GM21515 (cell line): ENCODE data around the gene KLHDC1.
A peak's percentile ranks its signal among the peaks of the same experiment; 100 is the strongest.
"Not testable (repeated sequence)": the region's sequence is repeated elsewhere in the genome, so short reads cannot be mapped to it uniquely, and the experiment has no call there.

Experiments
- ATAC-seq: cut with Tn5 transposase; IDR thresholded peaks from one replicate; pipeline ENCODE4 v1.9.1; 2021; ENCODE audit not compliant: unreplicated experiment

KLHDC1 gene

GRCh38 chr14:49721733-49722435, 29.0 kb downstream of the KLHDC1 start:
- ATAC-seq = not testable (repeated sequence)

GRCh38 chr14:49727171-49727570, 34.3 kb downstream of the KLHDC1 start:
- ATAC-seq = no peak

- no peak for ATAC-seq
Observed at GRCh38 chr14:49732896-49733295, 40.0 kb downstream of the KLHDC1 start.

- ATAC-seq = no peak
Observed at GRCh38 chr14:49733836-49734235, 40.9 kb downstream of the KLHDC1 start.

GRCh38 chr14:49735669-49736068, 42.7 kb downstream of the KLHDC1 start:
- not testable (repeated sequence) for ATAC-seq

- no peak for ATAC-seq
Observed at GRCh38 chr14:49745191-49745590, 52.3 kb downstream of the KLHDC1 start.

GRCh38 chr14:49746476-49746875, 53.6 kb downstream of the KLHDC1 start:
- not testable (repeated sequence) for ATAC-seq

GRCh38 chr14:49754570-49755097, 61.7 kb downstream of the KLHDC1 start:
- no peak for ATAC-seq

- ATAC-seq = no peak
Observed at GRCh38 chr14:49755378-49755777, 62.5 kb downstream of the KLHDC1 start.

- no peak for ATAC-seq
Observed at GRCh38 chr14:49761839-49762551, 69.1 kb downstream of the KLHDC1 start.

- ATAC-seq = no peak
Observed at GRCh38 chr14:49766839-49767238, 73.9 kb downstream of the KLHDC1 start.

GRCh38 chr14:49767270-49767570, 74.3 kb downstream of the KLHDC1 start:
- ATAC-seq = no peak

- ATAC-seq = peak; percentile 97
Observed at GRCh38 chr14:49767571-49768300, 74.8 kb downstream of the KLHDC1 start, which contains the start of gene KLHDC2. KLHDC2 (plus strand) TSS chr14:49768153; CDS start chr14:49768469, 316 bp downstream.

- peak; percentile 33 for ATAC-seq
Observed at GRCh38 chr14:49768301-49769121, 75.6 kb downstream of the KLHDC1 start.

GRCh38 chr14:49769171-49769570, 76.3 kb downstream of the KLHDC1 start:
- ATAC-seq = no peak

GRCh38 chr14:49769581-49770211, 76.8 kb downstream of the KLHDC1 start:
- no peak for ATAC-seq

- no peak for ATAC-seq
Observed at GRCh38 chr14:49770212-49770817, 77.4 kb downstream of the KLHDC1 start.

- not testable (repeated sequence) for ATAC-seq
Observed at GRCh38 chr14:49771691-49772090, 78.8 kb downstream of the KLHDC1 start.

- no peak for ATAC-seq
Observed at GRCh38 chr14:49774106-49774505, 81.2 kb downstream of the KLHDC1 start.

GRCh38 chr14:49778421-49778820, 85.5 kb downstream of the KLHDC1 start:
- no peak for ATAC-seq
